Measurements from ENCODE around the gene TGFBR3. TPM values are rescaled to one million over a fixed set of nuclear protein-coding genes. Genes with fewer than 3 reads are reported as not detected.

Gene TGFBR3
- total RNA-seq, 1 experiment from 2014 or later: 14.5 TPM

- in situ Hi-C loops (cut with HindIII; ENCODE audit: low pct_unique_long_range_greater_than_20kb, low sequenced_read_pairs): no loop called here
These were observed 71.5 kb downstream of the TGFBR3 start for GRCh38 chr1:91814448-91814847.

GRCh38 chr1:91813813-91814212, 72.1 kb downstream of the TGFBR3 start:
- no peaks in the 10 kb centered on the region for H3K36me3 ChIP-seq (ENCODE audit: control insufficient read depth, insufficient read depth, low read length)
- no TSS peak for BruUV-seq (replicated peaks)
- intact Hi-C loops (cut with micrococcal nuclease; ENCODE audit: unreplicated experiment) (no loop called here), in situ Hi-C loops (cut with HindIII; ENCODE audit: low pct_unique_long_range_greater_than_20kb, low sequenced_read_pairs) (no loop called here)
- ATAC-seq (no peak), DNase-seq (ENCODE audit: low read depth, low spot score) (no peak)
- CTCF ChIA-PET: no interaction called here
- no peak for TF ChIP-seq POLR2AphosphoS5 (IDR thresholded peaks at IDR 0.05; ENCODE audit: low read depth, low read length)
- POLR2A ChIA-PET: interaction anchor here (0.7 kb wide), 1 partner anchor 64 kb away, joined by 4 read pairs; no protein-coding TSS in a partner anchor
- no peaks in the 10 kb centered on the region for H3K9me3 ChIP-seq (ENCODE audit: control insufficient read depth, insufficient read depth, low read depth, low read length)
- H3K4me1 ChIP-seq (ENCODE audit: control insufficient read depth, insufficient read depth, low read length): peaks cover 24% of the 10 kb centered on the region
- H3K27me3 ChIP-seq (ENCODE audit: control insufficient read depth, insufficient read depth, low read length): no peaks in the 10 kb centered on the region
- H3K27ac ChIP-seq (ENCODE audit: low read length): peak overlapping the region; percentile 24; the same call in 1 of the 2 replicates
- no peak overlapping the region for H3K4me3 ChIP-seq (ENCODE audit: low read depth in 2 of 2, low read length in 2 of 2)

More at GRCh38 chr1:91814448-91814847, 71.5 kb downstream of the TGFBR3 start:
- intact Hi-C loops (cut with micrococcal nuclease; ENCODE audit: unreplicated experiment): no loop called here
- no TSS peak for BruUV-seq (replicated peaks)
- peaks cover 22% of the 10 kb centered on the region for H3K4me1 ChIP-seq (ENCODE audit: control insufficient read depth, insufficient read depth, low read length)
- no peak overlapping the region for H3K27ac ChIP-seq (ENCODE audit: low read length)
- DNase-seq (ENCODE audit: low read depth, low spot score) (no peak), ATAC-seq (no peak)
- H3K4me3 ChIP-seq (ENCODE audit: low read depth in 2 of 2, low read length in 2 of 2): no peak overlapping the region
- H3K27me3 ChIP-seq (ENCODE audit: control insufficient read depth, insufficient read depth, low read length): no peaks in the 10 kb centered on the region
- CTCF ChIA-PET: no interaction called here
- POLR2A ChIA-PET: no interaction called here
- H3K9me3 ChIP-seq (ENCODE audit: control insufficient read depth, insufficient read depth, low read depth, low read length): no peaks in the 10 kb centered on the region
- no peaks in the 10 kb centered on the region for H3K36me3 ChIP-seq (ENCODE audit: control insufficient read depth, insufficient read depth, low read length)
- TF ChIP-seq, protein P1, sequence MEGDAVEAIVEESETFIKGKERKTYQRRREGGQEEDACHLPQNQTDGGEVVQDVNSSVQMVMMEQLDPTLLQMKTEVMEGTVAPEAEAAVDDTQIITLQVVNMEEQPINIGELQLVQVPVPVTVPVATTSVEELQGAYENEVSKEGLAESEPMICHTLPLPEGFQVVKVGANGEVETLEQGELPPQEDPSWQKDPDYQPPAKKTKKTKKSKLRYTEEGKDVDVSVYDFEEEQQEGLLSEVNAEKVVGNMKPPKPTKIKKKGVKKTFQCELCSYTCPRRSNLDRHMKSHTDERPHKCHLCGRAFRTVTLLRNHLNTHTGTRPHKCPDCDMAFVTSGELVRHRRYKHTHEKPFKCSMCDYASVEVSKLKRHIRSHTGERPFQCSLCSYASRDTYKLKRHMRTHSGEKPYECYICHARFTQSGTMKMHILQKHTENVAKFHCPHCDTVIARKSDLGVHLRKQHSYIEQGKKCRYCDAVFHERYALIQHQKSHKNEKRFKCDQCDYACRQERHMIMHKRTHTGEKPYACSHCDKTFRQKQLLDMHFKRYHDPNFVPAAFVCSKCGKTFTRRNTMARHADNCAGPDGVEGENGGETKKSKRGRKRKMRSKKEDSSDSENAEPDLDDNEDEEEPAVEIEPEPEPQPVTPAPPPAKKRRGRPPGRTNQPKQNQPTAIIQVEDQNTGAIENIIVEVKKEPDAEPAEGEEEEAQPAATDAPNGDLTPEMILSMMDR (IDR thresholded peaks at IDR 0.05): no peak
- TF ChIP-seq TCF7L2 (IDR thresholded peaks at IDR 0.05; ENCODE audit: low read depth, low read length) (no peak), REST (IDR thresholded peaks at IDR 0.05; ENCODE audit: insufficient read depth in 1 of 2, low read depth in 2 of 2, low read length in 1 of 2) (no peak), POLR2AphosphoS5 (IDR thresholded peaks at IDR 0.05; ENCODE audit: low read depth, low read length) (no peak), SIN3A (IDR thresholded peaks at IDR 0.05; ENCODE audit: borderline replicate concordance, insufficient read depth, low read depth, low read length) (no peak)

GRCh38 chr1:91811363-91812025, 74.5 kb downstream of the TGFBR3 start:
- ATAC-seq: no peak
- CTCF ChIA-PET: interaction anchor here (0.7 kb wide), 1 partner anchor 74 kb away, joined by 3 read pairs; no protein-coding TSS in a partner anchor

More at GRCh38 chr1:91811363-91812025, 74.5 kb downstream of the TGFBR3 start:
- DNase-seq (ENCODE audit: low read depth, low spot score): no peak
- Histone ChIP-seq H3K36me3 (ENCODE audit: control insufficient read depth, insufficient read depth, low read length) (no peaks in the 10 kb centered on the region), H3K9me3 (ENCODE audit: control insufficient read depth, insufficient read depth, low read depth, low read length) (no peaks in the 10 kb centered on the region), H3K4me1 (ENCODE audit: control insufficient read depth, insufficient read depth, low read length) (peaks cover 8% of the 10 kb centered on the region), H3K27me3 (ENCODE audit: control insufficient read depth, insufficient read depth, low read length) (no peaks in the 10 kb centered on the region), H3K27ac (ENCODE audit: low read length) (peak overlapping the region; percentile 18; the same call in 1 of the 2 replicates), H3K4me3 (ENCODE audit: low read depth in 2 of 2, low read length in 2 of 2) (no peak overlapping the region)
- TF ChIP-seq, protein P1 (IDR thresholded peaks at IDR 0.05): no peak
- TF ChIP-seq SIN3A (IDR thresholded peaks at IDR 0.05; ENCODE audit: borderline replicate concordance, insufficient read depth, low read depth, low read length) (no peak), REST (IDR thresholded peaks at IDR 0.05; ENCODE audit: insufficient read depth in 1 of 2, low read depth in 2 of 2, low read length in 1 of 2) (no peak), POLR2AphosphoS5 (IDR thresholded peaks at IDR 0.05; ENCODE audit: low read depth, low read length) (no peak), TCF7L2 (IDR thresholded peaks at IDR 0.05; ENCODE audit: low read depth, low read length) (no peak)
- POLR2A ChIA-PET: no interaction called here
- no TSS peak for BruUV-seq (replicated peaks)
- intact Hi-C loops (cut with micrococcal nuclease; ENCODE audit: unreplicated experiment) (no loop called here), in situ Hi-C loops (cut with HindIII; ENCODE audit: low pct_unique_long_range_greater_than_20kb, low sequenced_read_pairs) (no loop called here)

Measured in Panc1 (cell line).